GM12878 (cell line): ENCODE results near the gene KLF18. TPM values are rescaled to one million over a fixed set of nuclear protein-coding genes. Genes with fewer than 3 reads are reported as not detected.

ENCODE experiments used
- BCL11A ChIP-seq: IDR thresholded peaks from 2 replicates; pipeline ENCODE4 v1.6.1; 2011; ENCODE audit warnings: low read depth, low read length
- CREB1 ChIP-seq: IDR thresholded peaks from 2 replicates; pipeline ENCODE4 v1.6.1; 2012; ENCODE audit warnings: low read depth, mild to moderate bottlenecking, inconsistent platforms
- CTCF ChIP-seq, 3 experiments: IDR thresholded peaks in 2 of 3; conservative IDR thresholded peaks in 1 of 3; 2 replicates each; pipeline ENCODE4 v1.5.1; 2011; ENCODE audit warnings: low read depth in 3 of 3, low read length in 3 of 3, mild to moderate bottlenecking in 3 of 3, control low read depth in 2 of 3, moderate library complexity in 2 of 3, inconsistent platforms in 1 of 3, mixed read lengths in 1 of 3; ENCODE audit not compliant: control insufficient read depth in 2 of 3, insufficient read depth in 1 of 3; ENCODE audit errors: extremely low read depth in 1 of 3
- EED ChIP-seq: sonication (generic); IDR thresholded peaks from 2 replicates; pipeline ENCODE4 v1.6.1; 2016; ENCODE audit warnings: antibody characterized with exemption, low read depth
- IRF3 ChIP-seq: fragments of 450-650 bp; IDR thresholded peaks from 2 replicates; pipeline ENCODE4 v1.6.1; 2014; ENCODE audit warnings: mild to moderate bottlenecking
- IRF5 ChIP-seq: fragments of 450-650 bp; IDR thresholded peaks from 2 replicates; pipeline ENCODE4 v1.6.1; 2017; ENCODE audit warnings: borderline replicate concordance
- PRDM15 ChIP-seq: fragments of 450-650 bp; formaldehyde crosslinking; IDR thresholded peaks from 2 replicates; pipeline ENCODE4 v1.4.0; 2020; ENCODE audit warnings: mild to moderate bottlenecking, moderate library complexity
- STAT1 ChIP-seq: fragments of 450-650 bp; conservative IDR thresholded peaks from 2 replicates; pipeline ENCODE4 v1.6.1; 2014; ENCODE audit warnings: antibody characterized with exemption, mild to moderate bottlenecking
- ZNF622 ChIP-seq: fragments of 450-650 bp; IDR thresholded peaks from 2 replicates; pipeline ENCODE4 v1.6.1; 2017; ENCODE audit warnings: mild to moderate bottlenecking, inconsistent platforms
- polyA plus RNA-seq, 11 experiments: library from polyadenylated mRNA; depleted of rRNA in 4 of 11; unstranded in 6 of 11; stranded (reverse) in 5 of 11; fragments of >200 nt; fragmentation: Nextera tagmentation in 4 of 11; fragmentation: Illumina TruSeq in 1 of 11; extraction: Ambion mirVana in 4 of 11; extraction: Trizol in 1 of 11; gene quantifications; 1 replicate in 1 of 11; 2 replicates in 10 of 11; pipeline versions ENCODE4 v1.2.1 to v1.2.3, GENCODE V29; 2011 to 2016; ENCODE audit warnings: inconsistent platforms in 2 of 11, missing spikeins in 2 of 11, low read depth in 1 of 11
- total RNA-seq, 4 experiments: library from RNA; depleted of rRNA in 3 of 4; stranded (reverse); fragments of >200 nt in 3 of 4; fragmentation: Illumina TruSeq in 1 of 4; extraction: Trizol in 1 of 4; gene quantifications; 2 replicates each; pipeline versions ENCODE4 v1.2.1 to v1.2.3, GENCODE V29; 2013 to 2021

The KLF18 gene
- total and polyA plus RNA-seq, 10 of the 15 experiments (the other 5 are each of a cell fraction or from before 2014, with no cell fraction given), result not detected

- no peak for TF ChIP-seq CTCF (IDR thresholded peaks at IDR 0.05 in 2 of 3, conservative IDR thresholded peaks at IDR 0.05 in 1 of 3; ENCODE audit: control insufficient read depth in 2 of 3, extremely low read depth in 1 of 3, insufficient read depth in 1 of 3, low read depth in 3 of 3, low read length in 3 of 3)
- TF ChIP-seq IRF3, result no peak
- TF ChIP-seq ZNF622, result no peak
- TF ChIP-seq BCL11A, result no peak
- no peak for TF ChIP-seq STAT1
- TF ChIP-seq IRF5, result no peak
- TF ChIP-seq PRDM15, result no peak
- TF ChIP-seq EED, result no peak
- no peak for TF ChIP-seq CREB1
Measured at GRCh38 chr1:44170281-44170823, 28.9 kb upstream of the KLF18 start (continued).
